Astrocyte (in vitro differentiated cells and primary cell): Measurements from ENCODE around the gene CABP4.

ENCODE experiments used
- CTCF ChIP-seq: IDR thresholded peaks from 2 replicates; pipeline ENCODE4 v1.5.1; 2011; ENCODE audit warnings: low read depth, mild to moderate bottlenecking, inconsistent platforms, low read length, moderate library complexity; ENCODE audit not compliant: insufficient read depth
- EZH2 ChIP-seq: IDR thresholded peaks from 2 replicates; pipeline ENCODE4 v1.6.1; 2012; ENCODE audit warnings: mild to moderate bottlenecking, low read length, inconsistent platforms; ENCODE audit not compliant: insufficient read depth

- TF ChIP-seq CTCF (no peak), EZH2 (no peak)
Measured at GRCh38 chr11:67405688-67406339, 49.3 kb upstream of the CABP4 start.
